B cell (primary cell): Measurements from ENCODE around the gene HOXB4. TPM values are rescaled to one million over a fixed set of nuclear protein-coding genes. Genes with fewer than 3 reads are reported as not detected.

Experiments
- ATAC-seq: fragments of 200-7000 bp; cut with Tn5 transposase; one replicate; pipeline ENCODE4 v1.10.0; 2021; ENCODE audit warnings: low read depth, mild to moderate bottlenecking, moderate number of reproducible peaks, moderate library complexity
- CTCF ChIA-PET: fragments of 350-600 bp; sonication (Branson Sonifier 250); formaldehyde crosslinking; loops from one replicate; lab custom pipeline; 2021; ENCODE audit warnings: antibody characterized with exemption, inconsistent platforms; lab: Charles Lee
- POLR2A ChIA-PET: fragments of 350-600 bp; sonication (Branson Sonifier 250); formaldehyde crosslinking; loops from one replicate; lab custom pipeline; 2021; ENCODE audit warnings: antibody characterized with exemption; lab: Charles Lee
- DNase-seq: peaks from one replicate; pipeline ENCODE4 v3.0.0; 2013
- H2AFZ ChIP-seq: 2 replicates; pipeline ENCODE4 v1.6.1; 2012; ENCODE audit warnings: mild to moderate bottlenecking, low read depth, low read length; ENCODE audit not compliant: insufficient read depth, poor library complexity, severe bottlenecking
- H3K27ac ChIP-seq, 2 donors: 1 replicate in 1 of 2; 2 replicates in 1 of 2; pipeline ENCODE4 v1.5.1; 2012 to 2013; ENCODE audit warnings: low read length in 2 of 2, mild to moderate bottlenecking in 2 of 2, moderate library complexity in 1 of 2
- H3K27me3 ChIP-seq, 4 experiments: fragments of 200-600 bp in 1 of 4; sonication (generic) in 1 of 4; replicated peaks in 1 of 4; 1 replicate in 2 of 4; 2 replicates in 2 of 4; pipeline versions ENCODE4 v1.6.1 to v1.7.0; 2013 to 2016; ENCODE audit warnings: low read length in 3 of 4, mild to moderate bottlenecking in 2 of 4, mixed read lengths in 1 of 4, moderate library complexity in 1 of 4; ENCODE audit not compliant: insufficient read depth in 4 of 4, control insufficient read depth in 3 of 4; ENCODE audit errors: control extremely low read depth in 1 of 4
- H3K36me3 ChIP-seq, 2 experiments: replicated peaks in 1 of 2; 1 replicate in 1 of 2; 2 replicates in 1 of 2; pipeline versions ENCODE4 v1.6.1 to v1.7.1; 2013; ENCODE audit warnings: low read length in 1 of 2; ENCODE audit not compliant: insufficient read depth in 2 of 2, control insufficient read depth in 1 of 2; ENCODE audit errors: control extremely low read depth in 1 of 2, extremely low read depth in 1 of 2
- H3K4me1 ChIP-seq, 2 donors: fragments of 200-600 bp in 1 of 2; sonication (generic) in 1 of 2; 1 replicate in 1 of 2; 2 replicates in 1 of 2; pipeline versions ENCODE4 v1.5.1 to v1.6.1; 2013 to 2017; ENCODE audit warnings: low read length in 2 of 2; ENCODE audit not compliant: control insufficient read depth in 2 of 2, insufficient read depth in 2 of 2
- H3K4me2 ChIP-seq: replicated peaks from 2 replicates; pipeline ENCODE3; 2012; ENCODE audit warnings: mild to moderate bottlenecking, low read depth, low read length; ENCODE audit not compliant: poor library complexity, severe bottlenecking
- H3K4me3 ChIP-seq, 5 experiments: fragments of 200-600 bp in 1 of 5; sonication (generic) in 1 of 5; 1 replicate in 3 of 5; 2 replicates in 2 of 5; pipeline versions ENCODE4 v1.5.1 to v1.7.0; 2011 to 2016; ENCODE audit warnings: low read length in 4 of 5, mild to moderate bottlenecking in 4 of 5, low read depth in 2 of 5, control low read depth in 1 of 5, moderate library complexity in 1 of 5; ENCODE audit not compliant: insufficient read depth in 1 of 5; ENCODE audit errors: control extremely low read depth in 1 of 5, extremely low read depth in 1 of 5
- H3K79me2 ChIP-seq: fragments of 200-600 bp; sonication (generic); one replicate; pipeline ENCODE4 v1.6.0; 2016; ENCODE audit warnings: low read length; ENCODE audit not compliant: control insufficient read depth, insufficient read depth
- H3K9ac ChIP-seq: fragments of 200-600 bp; sonication (generic); 2 replicates; pipeline ENCODE4 v1.6.1; 2017; ENCODE audit warnings: mild to moderate bottlenecking, low read length, moderate library complexity
- H3K9me3 ChIP-seq, 3 donors: one replicate each; pipeline versions ENCODE4 v1.6.1 to v1.7.1; 2013; ENCODE audit warnings: low read length in 2 of 3; ENCODE audit not compliant: control insufficient read depth in 2 of 3, insufficient read depth in 1 of 3; ENCODE audit errors: control extremely low read depth in 1 of 3
- H4K20me1 ChIP-seq: 2 replicates; pipeline ENCODE4 v1.6.0; 2012; ENCODE audit warnings: mild to moderate bottlenecking, low read length; ENCODE audit not compliant: insufficient read depth, control insufficient read depth, poor library complexity, severe bottlenecking
- H3K27ac Mint-ChIP-seq: one replicate; pipeline ENCODE4 v1.8.0; 2021; ENCODE audit warnings: mixed read lengths
- H3K27me3 Mint-ChIP-seq: one replicate; pipeline ENCODE4 v1.8.0; 2021; ENCODE audit warnings: mixed read lengths
- H3K4me1 Mint-ChIP-seq: one replicate; pipeline ENCODE4 v1.8.0; 2021; ENCODE audit warnings: mixed read lengths
- H3K4me3 Mint-ChIP-seq: one replicate; pipeline ENCODE4 v1.8.0; 2021; ENCODE audit warnings: mixed read lengths
- H3K9me3 Mint-ChIP-seq: one replicate; pipeline ENCODE4 v1.8.0; 2022; ENCODE audit warnings: mixed read lengths; ENCODE audit not compliant: insufficient read depth
- EZH2 ChIP-seq: IDR thresholded peaks from 2 replicates; pipeline ENCODE4 v1.6.1; 2012; ENCODE audit warnings: borderline replicate concordance, low read depth, mild to moderate bottlenecking, moderate library complexity, low read length; ENCODE audit not compliant: insufficient read depth, poor library complexity, severe bottlenecking
- WGBS: methylation state at CpG from one replicate; pipeline ENCODE4 v1.1.5; 2013; ENCODE audit warnings: missing lambda C conversion rate; ENCODE audit not compliant: insufficient coverage; 5-methylcytosine and 5-hydroxymethylcytosine counted together
- intact Hi-C: fragments of 100-400 bp; cut with micrococcal nuclease; formaldehyde crosslinking; loops from one replicate; pipeline ENCODE4 v1.10.0; 2022
- polyA plus RNA-seq: library from polyadenylated mRNA; depleted of rRNA; stranded (reverse); fragments of >200 nt; gene quantifications from 2 replicates; pipeline ENCODE4 v1.2.3, GENCODE V29; 2012
- total RNA-seq, 2 donors: library from RNA; stranded (reverse); fragments of 120-200 nt in 1 of 2; gene quantifications; 1 replicate in 1 of 2; 2 replicates in 1 of 2; pipeline versions ENCODE4 v1.2.3 to v1.2.4, GENCODE V29; 2013 to 2022
- TF ChIP-seq, protein P1 (sequence below): fragments of 200-600 bp; IDR thresholded peaks from one replicate; pipeline ENCODE4 v1.8.0; 2022; ENCODE audit warnings: antibody characterized with exemption, mild to moderate bottlenecking

The HOXB4 gene
- total and polyA plus RNA-seq, 2 donors (not counting 1 experiment from before 2014, with no cell fraction given): 0.85 to 1.7 TPM

DNA sequence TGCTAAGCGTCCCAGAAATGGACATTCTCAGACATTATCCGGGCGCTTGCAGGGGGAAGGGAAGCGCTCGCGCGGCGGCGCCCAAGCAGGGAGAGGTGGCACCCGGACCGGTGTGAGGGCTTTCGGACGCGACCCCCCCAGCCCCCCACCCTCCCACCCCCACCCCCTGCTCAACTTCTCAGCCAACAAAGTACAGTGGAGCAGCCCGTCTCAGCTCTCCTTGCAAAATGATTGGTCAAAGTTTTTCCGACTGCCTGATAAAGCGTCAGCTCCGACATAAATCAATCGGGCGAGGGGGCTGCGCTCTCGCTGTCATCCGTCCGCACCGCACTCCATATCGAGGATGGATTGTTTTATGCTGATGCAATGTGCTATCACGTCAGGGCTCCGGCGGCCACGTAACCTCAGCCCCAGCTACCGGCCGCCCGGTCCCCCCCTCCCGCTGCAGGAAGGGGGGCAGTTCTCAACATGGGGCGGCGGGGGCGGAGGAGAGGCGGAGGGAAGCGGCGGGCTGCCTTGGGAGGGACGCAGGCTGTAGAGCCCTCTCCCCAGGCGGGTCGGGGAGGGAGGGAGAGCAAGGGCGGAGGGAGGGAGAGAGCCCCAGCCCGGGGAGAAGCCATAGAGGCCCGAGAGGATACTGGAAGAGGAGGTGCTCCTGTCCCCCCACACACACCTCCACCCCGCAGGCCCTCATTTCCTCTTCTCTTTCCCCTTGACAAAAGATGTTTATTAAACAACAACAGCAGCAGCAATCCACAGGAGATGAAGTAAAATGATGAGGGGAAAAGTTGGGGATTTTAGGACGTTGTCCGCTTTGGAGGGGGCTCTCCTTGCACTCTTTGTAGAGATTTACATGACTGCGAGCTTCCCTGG lies 48.3 kb upstream of the HOXB4 start, which contains the start of gene HOXB9:
Gene HOXB9 (minus strand): TSS at position 114 of the 873 bp plus-strand sequence. CDS start 89 bp downstream, at position 25.
- Mint-ChIP-seq H3K27me3 (peaks cover 78% of the 10 kb centered on the region), H3K4me1 (peaks cover 21% of the 10 kb centered on the region), H3K27ac (no peak within 1 kb of the TSS), H3K4me3 (peak within 1 kb of the TSS; percentile 80), H3K9me3 (no peaks in the 10 kb centered on the region)
- Histone ChIP-seq H2AFZ (peak within 1 kb of the TSS; percentile 76), H3K36me3 (no peaks in the 10 kb centered on the region), H3K4me2 (peak within 1 kb of the TSS; percentile 97), H4K20me1 (no peaks in the 10 kb centered on the region), H3K27ac (no peak within 1 kb of the TSS), H3K9ac (peak within 1 kb of the TSS; percentile 63), H3K4me3 (peak within 1 kb of the TSS in 4 of 5 experiments; percentile 17 to 66 (median 44)), H3K9me3 (peaks cover 0 to 9% (median 0%) of the 10 kb centered on the region in 3 donors), H3K79me2 (no peaks in the 10 kb centered on the region), H3K27me3 (peaks cover 0 to 96% (median 71%) of the 10 kb centered on the region in 4 experiments), H3K4me1 (peaks cover 26 to 30% of the 10 kb centered on the region in 2 donors)
- peak; percentile 23 for ATAC-seq
- intact Hi-C loops: no loop called here
- peak; percentile 52 for DNase-seq
- CTCF ChIA-PET: interaction anchor here (0.7 to 1.9 kb wide), 8 partner anchors 8 to 448 kb away, joined by 3 to 9 read pairs (median 3); no protein-coding TSS in a partner anchor
- POLR2A ChIA-PET: interaction anchor here (0.6 kb wide), 4 partner anchors 26 to 331 kb away, joined by 3 to 5 read pairs (median 4); no protein-coding TSS in a partner anchor
- 7% methylated on average over 23 of the region's 50 CpGs for WGBS
- TF ChIP-seq, protein P1, sequence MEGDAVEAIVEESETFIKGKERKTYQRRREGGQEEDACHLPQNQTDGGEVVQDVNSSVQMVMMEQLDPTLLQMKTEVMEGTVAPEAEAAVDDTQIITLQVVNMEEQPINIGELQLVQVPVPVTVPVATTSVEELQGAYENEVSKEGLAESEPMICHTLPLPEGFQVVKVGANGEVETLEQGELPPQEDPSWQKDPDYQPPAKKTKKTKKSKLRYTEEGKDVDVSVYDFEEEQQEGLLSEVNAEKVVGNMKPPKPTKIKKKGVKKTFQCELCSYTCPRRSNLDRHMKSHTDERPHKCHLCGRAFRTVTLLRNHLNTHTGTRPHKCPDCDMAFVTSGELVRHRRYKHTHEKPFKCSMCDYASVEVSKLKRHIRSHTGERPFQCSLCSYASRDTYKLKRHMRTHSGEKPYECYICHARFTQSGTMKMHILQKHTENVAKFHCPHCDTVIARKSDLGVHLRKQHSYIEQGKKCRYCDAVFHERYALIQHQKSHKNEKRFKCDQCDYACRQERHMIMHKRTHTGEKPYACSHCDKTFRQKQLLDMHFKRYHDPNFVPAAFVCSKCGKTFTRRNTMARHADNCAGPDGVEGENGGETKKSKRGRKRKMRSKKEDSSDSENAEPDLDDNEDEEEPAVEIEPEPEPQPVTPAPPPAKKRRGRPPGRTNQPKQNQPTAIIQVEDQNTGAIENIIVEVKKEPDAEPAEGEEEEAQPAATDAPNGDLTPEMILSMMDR: no peak
- peak; percentile 78 for TF ChIP-seq EZH2
